HEK293 (cell line): ENCODE data around the gene NUP210.

Experiments used
- CTCF ChIA-PET: fragments of 350-600 bp; formaldehyde crosslinking; extraction: SDS; loops from one replicate; lab custom pipeline; 2021; ENCODE audit warnings: antibody characterized with exemption; lab: Yijun Ruan, JAX
- POLR2A ChIA-PET: fragments of 300-600 bp; formaldehyde crosslinking; extraction: SDS; loops from one replicate; lab custom pipeline; 2020; ENCODE audit warnings: antibody characterized with exemption, inconsistent platforms; lab: Yijun Ruan, JAX
- H3K27ac ChIP-seq: fragments of 200-500 bp; sonication (Bioruptor generic); 2 replicates; pipeline ENCODE4 v1.5.1; 2014; ENCODE audit warnings: low read depth, low read length, control low read depth, inconsistent platforms; ENCODE audit errors: extremely low read depth
- H3K36me3 ChIP-seq, 2 experiments: fragments of 200-500 bp in 1 of 2; sonication (Bioruptor generic) in 1 of 2; 1 replicate in 1 of 2; 2 replicates in 1 of 2; pipeline ENCODE4 v1.5.1; 2014 to 2017; ENCODE audit warnings: inconsistent platforms in 2 of 2, low read length in 2 of 2; ENCODE audit not compliant: control insufficient read depth in 2 of 2, insufficient read depth in 1 of 2
- H3K4me1 ChIP-seq: fragments of 200-500 bp; sonication (Bioruptor generic); 2 replicates; pipeline ENCODE4 v1.5.1; 2014; ENCODE audit warnings: mild to moderate bottlenecking, low read length, inconsistent platforms; ENCODE audit not compliant: control insufficient read depth, insufficient read depth
- H3K4me3 ChIP-seq: 2 replicates; pipeline ENCODE4 v1.5.1; 2011; ENCODE audit warnings: low read depth, mild to moderate bottlenecking, control low read depth, low read length, moderate library complexity
- H3K9me3 ChIP-seq: fragments of 200-500 bp; sonication (Bioruptor generic); 2 replicates; pipeline ENCODE4 v1.5.1; 2014; ENCODE audit warnings: low read depth, low read length, inconsistent platforms; ENCODE audit not compliant: control insufficient read depth, insufficient read depth
- AEBP2 ChIP-seq: fragments of 450-650 bp; formaldehyde crosslinking; IDR thresholded peaks from 2 replicates; pipeline ENCODE4 v1.5.1; 2016; ENCODE audit warnings: missing biosample characterization, missing genetic modification characterization, borderline replicate concordance
- HOXA7 ChIP-seq: sonication (generic); formaldehyde crosslinking; IDR thresholded peaks from 2 replicates; pipeline ENCODE4 v1.8.1; 2022; ENCODE audit warnings: missing genetic modification reagents, borderline replicate concordance
- IKZF3 ChIP-seq: fragments of 450-650 bp; IDR thresholded peaks from 2 replicates; pipeline ENCODE4 v1.5.0; 2018; ENCODE audit warnings: missing biosample characterization, mild to moderate bottlenecking, missing genetic modification characterization, moderate library complexity
- SP2 ChIP-seq: fragments of 450-650 bp; formaldehyde crosslinking; IDR thresholded peaks from 2 replicates; pipeline ENCODE4 v1.5.1; 2016; ENCODE audit warnings: missing biosample characterization, missing genetic modification characterization
- ZBTB1 ChIP-seq: fragments of 450-650 bp; formaldehyde crosslinking; IDR thresholded peaks from 2 replicates; pipeline ENCODE4 v1.5.1; 2016; ENCODE audit warnings: missing biosample characterization, missing genetic modification characterization
- ZBTB21 ChIP-seq: fragments of 450-650 bp; formaldehyde crosslinking; IDR thresholded peaks from 2 replicates; pipeline ENCODE4 v1.5.1; 2017; ENCODE audit warnings: missing biosample characterization, missing genetic modification characterization
- ZFP3 ChIP-seq: fragments of 450-650 bp; formaldehyde crosslinking; IDR thresholded peaks from 2 replicates; pipeline ENCODE4 v1.5.1; 2016; ENCODE audit warnings: low read depth, missing biosample characterization, missing genetic modification characterization
- ZNF174 ChIP-seq: fragments of 450-650 bp; formaldehyde crosslinking; IDR thresholded peaks from 2 replicates; pipeline ENCODE4 v1.5.0; 2017; ENCODE audit warnings: missing biosample characterization, mild to moderate bottlenecking, missing genetic modification characterization
- ZNF184 ChIP-seq: fragments of 450-650 bp; IDR thresholded peaks from 2 replicates; pipeline ENCODE4 v1.5.1; 2018; ENCODE audit warnings: missing biosample characterization, mild to moderate bottlenecking, missing genetic modification characterization
- ZNF280C ChIP-seq: fragments of 450-650 bp; formaldehyde crosslinking; IDR thresholded peaks from 2 replicates; pipeline ENCODE4 v1.5.1; 2016; ENCODE audit warnings: missing biosample characterization, missing genetic modification characterization
- ZNF548 ChIP-seq: fragments of 450-650 bp; formaldehyde crosslinking; IDR thresholded peaks from 2 replicates; pipeline ENCODE4 v1.5.1; 2016; ENCODE audit warnings: missing biosample characterization, missing genetic modification characterization
- ZNF560 ChIP-seq: fragments of 450-650 bp; formaldehyde crosslinking; IDR thresholded peaks from 2 replicates; pipeline ENCODE4 v1.5.1; 2017; ENCODE audit warnings: missing biosample characterization, missing genetic modification characterization, borderline replicate concordance
- ZNF623 ChIP-seq: fragments of 450-650 bp; formaldehyde crosslinking; IDR thresholded peaks from 2 replicates; pipeline ENCODE4 v1.5.1; 2016; ENCODE audit warnings: missing biosample characterization, missing genetic modification characterization
- ZNF639 ChIP-seq: fragments of 450-650 bp; formaldehyde crosslinking; IDR thresholded peaks from 2 replicates; pipeline ENCODE4 v1.5.1; 2016; ENCODE audit warnings: missing biosample characterization, missing genetic modification characterization
- ZSCAN18 ChIP-seq: fragments of 450-650 bp; formaldehyde crosslinking; IDR thresholded peaks from 2 replicates; pipeline ENCODE4 v1.5.1; 2016; ENCODE audit warnings: missing biosample characterization, missing genetic modification characterization
- ZSCAN23 ChIP-seq: fragments of 450-650 bp; formaldehyde crosslinking; IDR thresholded peaks from 2 replicates; pipeline ENCODE4 v1.5.1; 2016; ENCODE audit warnings: missing biosample characterization, missing genetic modification characterization
- ZSCAN30 ChIP-seq: fragments of 450-650 bp; IDR thresholded peaks from 2 replicates; pipeline ENCODE4 v1.5.1; 2018; ENCODE audit warnings: missing biosample characterization, mild to moderate bottlenecking, missing genetic modification characterization, moderate library complexity
- TF ChIP-seq, protein P1 (sequence below): fragments of 450-650 bp; IDR thresholded peaks from 2 replicates; pipeline ENCODE4 v1.5.1; 2018; ENCODE audit warnings: missing biosample characterization, mild to moderate bottlenecking, missing genetic modification characterization
- TF ChIP-seq, protein P2 (sequence below): fragments of 450-650 bp; formaldehyde crosslinking; conservative IDR thresholded peaks from 2 replicates; pipeline ENCODE4 v1.5.1; 2016; ENCODE audit warnings: low read depth, missing biosample characterization, missing genetic modification characterization

Gene NUP210

GRCh38 chr3:13338231-13338630 is 81.9 kb downstream of the NUP210 start (continued):
- TF ChIP-seq IKZF3 (tag by site-specific recombination) = no peak
- no peak for TF ChIP-seq ZNF174 (tag by site-specific recombination)
- TF ChIP-seq ZFP3 (tag by site-specific recombination) = no peak
- TF ChIP-seq HOXA7 (CRISPR knock-in tag) = no peak
- TF ChIP-seq ZSCAN18 (tag by site-specific recombination) = no peak
- no peak for TF ChIP-seq ZNF623
- TF ChIP-seq, protein P1, sequence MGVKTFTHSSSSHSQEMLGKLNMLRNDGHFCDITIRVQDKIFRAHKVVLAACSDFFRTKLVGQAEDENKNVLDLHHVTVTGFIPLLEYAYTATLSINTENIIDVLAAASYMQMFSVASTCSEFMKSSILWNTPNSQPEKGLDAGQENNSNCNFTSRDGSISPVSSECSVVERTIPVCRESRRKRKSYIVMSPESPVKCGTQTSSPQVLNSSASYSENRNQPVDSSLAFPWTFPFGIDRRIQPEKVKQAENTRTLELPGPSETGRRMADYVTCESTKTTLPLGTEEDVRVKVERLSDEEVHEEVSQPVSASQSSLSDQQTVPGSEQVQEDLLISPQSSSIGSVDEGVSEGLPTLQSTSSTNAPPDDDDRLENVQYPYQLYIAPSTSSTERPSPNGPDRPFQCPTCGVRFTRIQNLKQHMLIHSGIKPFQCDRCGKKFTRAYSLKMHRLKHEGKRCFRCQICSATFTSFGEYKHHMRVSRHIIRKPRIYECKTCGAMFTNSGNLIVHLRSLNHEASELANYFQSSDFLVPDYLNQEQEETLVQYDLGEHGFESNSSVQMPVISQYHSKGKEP = no peak
- TF ChIP-seq, all 188 proteins: peak for 0

DNA sequence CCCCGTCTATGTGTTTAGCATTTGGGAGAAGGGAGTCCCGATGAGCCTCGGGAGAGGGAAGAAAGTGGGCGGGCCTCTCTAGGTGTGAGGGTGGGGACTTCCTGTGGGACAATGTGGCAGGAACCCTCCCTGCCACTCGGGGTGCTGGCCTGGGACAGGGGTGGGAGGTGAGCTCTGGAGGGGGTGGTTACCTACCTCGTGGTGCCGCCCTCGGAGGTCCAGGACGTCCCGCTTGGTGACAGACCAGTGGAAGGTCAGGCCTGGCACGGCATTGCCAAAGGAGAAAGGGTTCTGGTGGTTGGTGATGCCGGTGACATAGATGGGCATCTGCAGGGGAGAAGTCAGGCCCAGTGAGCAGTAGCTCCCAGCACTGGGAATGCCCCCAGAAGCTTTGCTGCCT is 83.5 kb downstream of the NUP210 start:
- H3K4me1 ChIP-seq = no peaks in the 10 kb centered on the region
- H3K27ac ChIP-seq = no peak overlapping the region
- ChIA-PET POLR2A (no interaction called here), CTCF (interaction anchor here (0.5 to 0.6 kb wide), 2 partner anchors 32 to 106 kb away, joined by 3 to 4 read pairs; no protein-coding TSS in a partner anchor)
- H3K9me3 ChIP-seq = no peaks in the 10 kb centered on the region
- no peak overlapping the region for H3K4me3 ChIP-seq
- H3K36me3 ChIP-seq = peaks cover 6 to 100% of the 10 kb centered on the region in 2 experiments; a peak in 2 of 3 replicates
- TF ChIP-seq ZSCAN30 (tag by site-specific recombination) (no peak), SP2 (tag by site-specific recombination) (0 out of 2 replicates have a peak, but pooled peaks have one; percentile 4)
- TF ChIP-seq, protein P2, sequence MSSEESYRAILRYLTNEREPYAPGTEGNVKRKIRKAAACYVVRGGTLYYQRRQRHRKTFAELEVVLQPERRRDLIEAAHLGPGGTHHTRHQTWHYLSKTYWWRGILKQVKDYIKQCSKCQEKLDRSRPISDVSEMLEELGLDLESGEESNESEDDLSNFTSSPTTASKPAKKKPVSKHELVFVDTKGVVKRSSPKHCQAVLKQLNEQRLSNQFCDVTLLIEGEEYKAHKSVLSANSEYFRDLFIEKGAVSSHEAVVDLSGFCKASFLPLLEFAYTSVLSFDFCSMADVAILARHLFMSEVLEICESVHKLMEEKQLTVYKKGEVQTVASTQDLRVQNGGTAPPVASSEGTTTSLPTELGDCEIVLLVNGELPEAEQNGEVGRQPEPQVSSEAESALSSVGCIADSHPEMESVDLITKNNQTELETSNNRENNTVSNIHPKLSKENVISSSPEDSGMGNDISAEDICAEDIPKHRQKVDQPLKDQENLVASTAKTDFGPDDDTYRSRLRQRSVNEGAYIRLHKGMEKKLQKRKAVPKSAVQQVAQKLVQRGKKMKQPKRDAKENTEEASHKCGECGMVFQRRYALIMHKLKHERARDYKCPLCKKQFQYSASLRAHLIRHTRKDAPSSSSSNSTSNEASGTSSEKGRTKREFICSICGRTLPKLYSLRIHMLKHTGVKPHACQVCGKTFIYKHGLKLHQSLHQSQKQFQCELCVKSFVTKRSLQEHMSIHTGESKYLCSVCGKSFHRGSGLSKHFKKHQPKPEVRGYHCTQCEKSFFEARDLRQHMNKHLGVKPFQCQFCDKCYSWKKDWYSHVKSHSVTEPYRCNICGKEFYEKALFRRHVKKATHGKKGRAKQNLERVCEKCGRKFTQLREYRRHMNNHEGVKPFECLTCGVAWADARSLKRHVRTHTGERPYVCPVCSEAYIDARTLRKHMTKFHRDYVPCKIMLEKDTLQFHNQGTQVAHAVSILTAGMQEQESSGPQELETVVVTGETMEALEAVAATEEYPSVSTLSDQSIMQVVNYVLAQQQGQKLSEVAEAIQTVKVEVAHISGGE (tag by site-specific recombination) = no peak

DNA sequence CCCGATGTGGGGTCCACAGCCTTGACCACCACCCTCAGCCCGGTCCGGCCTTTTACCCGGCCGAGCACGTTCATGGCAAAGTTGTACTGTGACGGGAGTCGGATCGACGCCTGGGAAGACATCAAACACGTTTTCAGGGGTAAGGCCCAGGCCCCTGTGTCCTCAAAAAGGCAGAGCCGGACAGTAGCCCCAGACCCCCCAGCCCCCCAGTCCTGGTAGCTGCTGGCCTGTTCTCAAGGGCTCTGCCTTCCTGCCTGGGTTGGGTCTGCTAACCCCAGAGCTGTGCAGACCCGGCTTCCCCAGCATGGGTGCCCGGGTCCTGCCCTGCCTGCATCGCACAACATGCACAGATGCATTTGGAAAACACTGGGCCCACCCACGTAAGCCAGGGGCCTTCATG is 84.6 kb downstream of the NUP210 start:
- Histone ChIP-seq H3K4me1 (no peaks in the 10 kb centered on the region), H3K9me3 (no peaks in the 10 kb centered on the region), H3K36me3 (peaks cover 6 to 99% of the 10 kb centered on the region in 2 experiments; a peak in 2 of 3 replicates), H3K27ac (no peak overlapping the region), H3K4me3 (no peak overlapping the region)
- ChIA-PET POLR2A (no interaction called here), CTCF (no interaction called here)
- TF ChIP-seq ZNF639 (tag by site-specific recombination) = no peak
- no peak for TF ChIP-seq ZBTB1
- TF ChIP-seq ZNF548 (tag by site-specific recombination) = no peak
- TF ChIP-seq ZNF184 (tag by site-specific recombination) = no peak
- TF ChIP-seq HOXA7 (CRISPR knock-in tag) = no peak
- no peak for TF ChIP-seq AEBP2 (tag by site-specific recombination)
- no peak for TF ChIP-seq ZSCAN23 (tag by site-specific recombination)
- no peak for TF ChIP-seq ZNF560
- TF ChIP-seq ZNF280C (tag by site-specific recombination) = no peak
- no peak for TF ChIP-seq ZNF623
- TF ChIP-seq ZSCAN18 (tag by site-specific recombination) = no peak
- no peak for TF ChIP-seq ZBTB21 (tag by site-specific recombination)
